ENCODE results near the gene TEX38. TPM values are rescaled to one million over a fixed set of nuclear protein-coding genes. Genes with fewer than 3 reads are reported as not detected.
"Not testable (repeated sequence)": the region's sequence is repeated elsewhere in the genome, so short reads cannot be mapped to it uniquely, and the experiment has no call there.

TEX38 gene
- total and polyA plus RNA-seq, 8 donors, result not detected

- TF ChIP-seq POLR2AphosphoS5 (IDR thresholded peaks at IDR 0.05) (no peak), EP300 (IDR thresholded peaks at IDR 0.05) (no peak), POLR2A (IDR thresholded peaks at IDR 0.05) (no peak), CTCF (IDR thresholded peaks at IDR 0.05) (no peak)
- peaks cover 18 to 88% (median 79%) of the 10 kb centered on the region in 4 donors for H3K36me3 ChIP-seq
Observed at GRCh38 chr1:46655848-46656247, 15.8 kb upstream of the TEX38 start.

GRCh38 chr1:46656643-46657042, 15.0 kb upstream of the TEX38 start:
- 64 to 91% (median 86%) methylated on average over 2 of the region's 2 CpGs for WGBS, 5 donors

More at GRCh38 chr1:46655848-46656247, 15.8 kb upstream of the TEX38 start:
- intact Hi-C loops (cut with DNase I; ENCODE audit: low total_unique reads), result no loop called here
- DNase-seq, result no peak
- Histone ChIP-seq H3K4me1 (peaks cover 0 to 6% (median 0%) of the 10 kb centered on the region in 4 donors), H3K4me3 (no peak overlapping the region), H3K27ac (no peak overlapping the region), H3K27me3 (no peaks in the 10 kb centered on the region), H3K9me3 (no peaks in the 10 kb centered on the region)

GRCh38 chr1:46657775-46658174, 13.9 kb upstream of the TEX38 start:
- TF ChIP-seq POLR2A (IDR thresholded peaks at IDR 0.05) (no peak), POLR2AphosphoS5 (IDR thresholded peaks at IDR 0.05) (no peak), EP300 (IDR thresholded peaks at IDR 0.05) (no peak), CTCF (IDR thresholded peaks at IDR 0.05) (no peak)
- Histone ChIP-seq H3K4me3 (no peak overlapping the region), H3K36me3 (peaks cover 17 to 89% (median 72%) of the 10 kb centered on the region in 4 donors), H3K9me3 (no peaks in the 10 kb centered on the region), H3K27ac (no peak overlapping the region), H3K4me1 (peaks cover 0 to 6% (median 0%) of the 10 kb centered on the region in 4 donors), H3K27me3 (no peaks in the 10 kb centered on the region)
- no peak for DNase-seq
- 70 to 91% (median 88%) methylated on average over 1 of the region's 1 CpG for WGBS, 5 donors
- intact Hi-C loops (cut with DNase I; ENCODE audit: low total_unique reads), result no loop called here

More at GRCh38 chr1:46656643-46657042, 15.0 kb upstream of the TEX38 start:
- peaks cover 0 to 6% (median 0%) of the 10 kb centered on the region in 4 donors for H3K4me1 ChIP-seq
- H3K27me3 ChIP-seq, result no peaks in the 10 kb centered on the region
- H3K36me3 ChIP-seq, result peaks cover 18 to 90% (median 78%) of the 10 kb centered on the region in 4 donors
- no peak for TF ChIP-seq CTCF (IDR thresholded peaks at IDR 0.05)
- no peak for TF ChIP-seq POLR2A (IDR thresholded peaks at IDR 0.05)
- no peak for TF ChIP-seq EP300 (IDR thresholded peaks at IDR 0.05)
- no peak for TF ChIP-seq POLR2AphosphoS5 (IDR thresholded peaks at IDR 0.05)
- no peak overlapping the region for H3K4me3 ChIP-seq
- peak in 1 of 2 donors; percentile 32 for DNase-seq
- H3K27ac ChIP-seq, result no peak overlapping the region
- no peaks in the 10 kb centered on the region for H3K9me3 ChIP-seq
- intact Hi-C loops (cut with DNase I; ENCODE audit: low total_unique reads), result no loop called here

- TF ChIP-seq CTCF (IDR thresholded peaks at IDR 0.05), result no peak
- TF ChIP-seq EP300 (IDR thresholded peaks at IDR 0.05), result no peak
- TF ChIP-seq POLR2AphosphoS5 (IDR thresholded peaks at IDR 0.05), result no peak
- no peak for TF ChIP-seq POLR2A (IDR thresholded peaks at IDR 0.05)
- no peak for DNase-seq
- Histone ChIP-seq H3K9me3 (no peaks in the 10 kb centered on the region), H3K27ac (no peak overlapping the region), H3K36me3 (peaks cover 20 to 93% (median 69%) of the 10 kb centered on the region in 4 donors), H3K4me3 (no peak overlapping the region), H3K27me3 (no peaks in the 10 kb centered on the region), H3K4me1 (no peaks in the 10 kb centered on the region)
- intact Hi-C loops (cut with DNase I; ENCODE audit: low total_unique reads), result no loop called here
- WGBS, 5 donors, result 62 to 83% (median 75%) methylated on average over 2 of the region's 2 CpGs
Observed at GRCh38 chr1:46659307-46659870, 12.3 kb upstream of the TEX38 start.

GRCh38 chr1:46660116-46660515, 11.5 kb upstream of the TEX38 start:
- DNase-seq; H3K9me3 ChIP-seq; H3K4me1 ChIP-seq; H3K27me3 ChIP-seq; intact Hi-C loops (cut with DNase I; ENCODE audit: low total_unique reads); H3K4me3 ChIP-seq; H3K27ac ChIP-seq: not testable (repeated sequence)
- 86 to 96% (median 91%) methylated on average over 5 of the region's 5 CpGs for WGBS, 5 donors
- peaks cover 26 to 93% (median 69%) of the 10 kb centered on the region in 4 donors for H3K36me3 ChIP-seq

- DNase-seq; intact Hi-C loops (cut with DNase I; ENCODE audit: low total_unique reads); H3K9me3 ChIP-seq; H3K4me3 ChIP-seq; H3K27me3 ChIP-seq; H3K27ac ChIP-seq: not testable (repeated sequence)
- Histone ChIP-seq H3K36me3 (peaks cover 12 to 69% (median 47%) of the 10 kb centered on the region in 4 donors), H3K4me1 (peaks cover 12 to 31% (median 23%) of the 10 kb centered on the region in 4 donors)
- WGBS, 5 donors, result 91 to 100% (median 97%) methylated on average over 2 to 5 of the region's 5 CpGs
Observed at GRCh38 chr1:46662919-46663318, 8.7 kb upstream of the TEX38 start.
